ENCODE results near the gene CADM2. TPM values are rescaled to one million over a fixed set of nuclear protein-coding genes. Genes with fewer than 3 reads are reported as not detected.

CADM2 gene
- total RNA-seq, 1 experiment from 2014 or later: not detected

- no peaks in the 10 kb centered on the region for H3K9me3 ChIP-seq (ENCODE audit: low read length)
- no peaks in the 10 kb centered on the region for H3K79me2 ChIP-seq (ENCODE audit: low read length)
- no peak overlapping the region for H3K27ac ChIP-seq (ENCODE audit: low read length)
- H2AFZ ChIP-seq (ENCODE audit: low read length): no peak overlapping the region
- no peaks in the 10 kb centered on the region for H3K27me3 ChIP-seq (ENCODE audit: low read length)
- H3K9ac ChIP-seq (ENCODE audit: low read length): no peak overlapping the region
- no peak for DNase-seq
- H3K4me3 ChIP-seq (ENCODE audit: low read length): no peak overlapping the region
- H4K20me1 ChIP-seq (ENCODE audit: insufficient read depth, low read depth, low read length): no peaks in the 10 kb centered on the region
- H3K36me3 ChIP-seq (ENCODE audit: insufficient read depth, low read length): no peaks in the 10 kb centered on the region
- H3K9me2 ChIP-seq (replicated peaks; ENCODE audit: insufficient read depth, low read length): no peaks in the 10 kb centered on the region
- H3K4me1 ChIP-seq (ENCODE audit: low read length): no peaks in the 10 kb centered on the region
- H3K4me2 ChIP-seq (ENCODE audit: low read depth, low read length, poor library complexity, severe bottlenecking): no peak overlapping the region
Observed at GRCh38 chr3:85182975-85183752, 224.4 kb downstream of the CADM2 start.

GRCh38 chr3:85185495-85185894 is 226.7 kb downstream of the CADM2 start:
- no peaks in the 10 kb centered on the region for H3K9me3 ChIP-seq (ENCODE audit: low read length)
- no peak overlapping the region for H2AFZ ChIP-seq (ENCODE audit: low read length)
- H3K36me3 ChIP-seq (ENCODE audit: insufficient read depth, low read length): no peaks in the 10 kb centered on the region
- H3K9me2 ChIP-seq (replicated peaks; ENCODE audit: insufficient read depth, low read length): no peaks in the 10 kb centered on the region
- H3K4me3 ChIP-seq (ENCODE audit: low read length): no peak overlapping the region
- H3K4me1 ChIP-seq (ENCODE audit: low read length): no peaks in the 10 kb centered on the region
- no peaks in the 10 kb centered on the region for H3K79me2 ChIP-seq (ENCODE audit: low read length)
- no peaks in the 10 kb centered on the region for H4K20me1 ChIP-seq (ENCODE audit: insufficient read depth, low read depth, low read length)
- H3K4me2 ChIP-seq (ENCODE audit: low read depth, low read length, poor library complexity, severe bottlenecking): no peak overlapping the region
- DNase-seq: no peak
- H3K9ac ChIP-seq (ENCODE audit: low read length): no peak overlapping the region
- H3K27me3 ChIP-seq (ENCODE audit: low read length): no peaks in the 10 kb centered on the region
- no peak overlapping the region for H3K27ac ChIP-seq (ENCODE audit: low read length)

- Histone ChIP-seq H3K36me3 (ENCODE audit: insufficient read depth, low read length) (no peaks in the 10 kb centered on the region), H2AFZ (ENCODE audit: low read length) (no peak overlapping the region), H3K27ac (ENCODE audit: low read length) (no peak overlapping the region), H3K9me2 (replicated peaks; ENCODE audit: insufficient read depth, low read length) (no peaks in the 10 kb centered on the region), H3K9ac (ENCODE audit: low read length) (no peak overlapping the region), H3K79me2 (ENCODE audit: low read length) (no peaks in the 10 kb centered on the region), H3K4me1 (ENCODE audit: low read length) (no peaks in the 10 kb centered on the region), H3K9me3 (ENCODE audit: low read length) (no peaks in the 10 kb centered on the region), H4K20me1 (ENCODE audit: insufficient read depth, low read depth, low read length) (no peaks in the 10 kb centered on the region), H3K27me3 (ENCODE audit: low read length) (no peaks in the 10 kb centered on the region), H3K4me2 (ENCODE audit: low read depth, low read length, poor library complexity, severe bottlenecking) (no peak overlapping the region), H3K4me3 (ENCODE audit: low read length) (no peak overlapping the region)
- DNase-seq: no peak
Observed at GRCh38 chr3:85189731-85190130, 230.9 kb downstream of the CADM2 start.

- Histone ChIP-seq H3K9me2 (replicated peaks; ENCODE audit: insufficient read depth, low read length) (no peaks in the 10 kb centered on the region), H3K79me2 (ENCODE audit: low read length) (no peaks in the 10 kb centered on the region), H3K9me3 (ENCODE audit: low read length) (no peaks in the 10 kb centered on the region), H3K4me1 (ENCODE audit: low read length) (no peaks in the 10 kb centered on the region), H3K9ac (ENCODE audit: low read length) (no peak overlapping the region), H3K4me3 (ENCODE audit: low read length) (no peak overlapping the region), H3K36me3 (ENCODE audit: insufficient read depth, low read length) (no peaks in the 10 kb centered on the region), H3K27me3 (ENCODE audit: low read length) (no peaks in the 10 kb centered on the region), H3K27ac (ENCODE audit: low read length) (no peak overlapping the region), H2AFZ (ENCODE audit: low read length) (no peak overlapping the region), H3K4me2 (ENCODE audit: low read depth, low read length, poor library complexity, severe bottlenecking) (no peak overlapping the region), H4K20me1 (ENCODE audit: insufficient read depth, low read depth, low read length) (no peaks in the 10 kb centered on the region)
- DNase-seq: no peak
Observed at GRCh38 chr3:85193565-85193964, 234.8 kb downstream of the CADM2 start.

- Histone ChIP-seq H3K9me3 (ENCODE audit: low read length) (no peaks in the 10 kb centered on the region), H3K4me2 (ENCODE audit: low read depth, low read length, poor library complexity, severe bottlenecking) (no peak overlapping the region), H3K9me2 (replicated peaks; ENCODE audit: insufficient read depth, low read length) (no peaks in the 10 kb centered on the region), H3K9ac (ENCODE audit: low read length) (no peak overlapping the region), H3K4me1 (ENCODE audit: low read length) (no peaks in the 10 kb centered on the region), H2AFZ (ENCODE audit: low read length) (no peak overlapping the region), H3K27ac (ENCODE audit: low read length) (no peak overlapping the region), H4K20me1 (ENCODE audit: insufficient read depth, low read depth, low read length) (no peaks in the 10 kb centered on the region), H3K79me2 (ENCODE audit: low read length) (no peaks in the 10 kb centered on the region), H3K27me3 (ENCODE audit: low read length) (no peaks in the 10 kb centered on the region), H3K36me3 (ENCODE audit: insufficient read depth, low read length) (no peaks in the 10 kb centered on the region), H3K4me3 (ENCODE audit: low read length) (no peak overlapping the region)
- no peak for DNase-seq
Observed at GRCh38 chr3:85208650-85209049, 249.9 kb downstream of the CADM2 start.

GRCh38 chr3:85210540-85210939 is 251.8 kb downstream of the CADM2 start:
- H3K9me2 ChIP-seq (replicated peaks; ENCODE audit: insufficient read depth, low read length): no peaks in the 10 kb centered on the region
- no peaks in the 10 kb centered on the region for H3K4me1 ChIP-seq (ENCODE audit: low read length)
- H3K4me3 ChIP-seq (ENCODE audit: low read length): no peak overlapping the region
- H3K9me3 ChIP-seq (ENCODE audit: low read length): no peaks in the 10 kb centered on the region
- no peak overlapping the region for H3K9ac ChIP-seq (ENCODE audit: low read length)
- no peak overlapping the region for H2AFZ ChIP-seq (ENCODE audit: low read length)
- H3K36me3 ChIP-seq (ENCODE audit: insufficient read depth, low read length): no peaks in the 10 kb centered on the region
- H3K27me3 ChIP-seq (ENCODE audit: low read length): no peaks in the 10 kb centered on the region
- no peak overlapping the region for H3K4me2 ChIP-seq (ENCODE audit: low read depth, low read length, poor library complexity, severe bottlenecking)
- no peaks in the 10 kb centered on the region for H3K79me2 ChIP-seq (ENCODE audit: low read length)
- no peak overlapping the region for H3K27ac ChIP-seq (ENCODE audit: low read length)
- no peaks in the 10 kb centered on the region for H4K20me1 ChIP-seq (ENCODE audit: insufficient read depth, low read depth, low read length)
- DNase-seq: no peak

- Histone ChIP-seq H3K79me2 (ENCODE audit: low read length) (no peaks in the 10 kb centered on the region), H3K27ac (ENCODE audit: low read length) (no peak overlapping the region), H4K20me1 (ENCODE audit: insufficient read depth, low read depth, low read length) (no peaks in the 10 kb centered on the region), H3K4me1 (ENCODE audit: low read length) (no peaks in the 10 kb centered on the region), H3K4me3 (ENCODE audit: low read length) (no peak overlapping the region), H3K9ac (ENCODE audit: low read length) (no peak overlapping the region), H3K27me3 (ENCODE audit: low read length) (no peaks in the 10 kb centered on the region), H3K36me3 (ENCODE audit: insufficient read depth, low read length) (no peaks in the 10 kb centered on the region), H3K4me2 (ENCODE audit: low read depth, low read length, poor library complexity, severe bottlenecking) (no peak overlapping the region), H3K9me3 (ENCODE audit: low read length) (no peaks in the 10 kb centered on the region), H2AFZ (ENCODE audit: low read length) (no peak overlapping the region), H3K9me2 (replicated peaks; ENCODE audit: insufficient read depth, low read length) (no peaks in the 10 kb centered on the region)
- DNase-seq: no peak
Observed at GRCh38 chr3:85228966-85229365, 270.2 kb downstream of the CADM2 start.

GRCh38 chr3:85244091-85244490 is 285.3 kb downstream of the CADM2 start:
- Histone ChIP-seq H3K9ac (ENCODE audit: low read length) (no peak overlapping the region), H4K20me1 (ENCODE audit: insufficient read depth, low read depth, low read length) (no peaks in the 10 kb centered on the region), H3K27ac (ENCODE audit: low read length) (no peak overlapping the region), H3K9me2 (replicated peaks; ENCODE audit: insufficient read depth, low read length) (no peaks in the 10 kb centered on the region), H2AFZ (ENCODE audit: low read length) (no peak overlapping the region), H3K36me3 (ENCODE audit: insufficient read depth, low read length) (no peaks in the 10 kb centered on the region), H3K79me2 (ENCODE audit: low read length) (no peaks in the 10 kb centered on the region), H3K4me2 (ENCODE audit: low read depth, low read length, poor library complexity, severe bottlenecking) (no peak overlapping the region), H3K9me3 (ENCODE audit: low read length) (no peaks in the 10 kb centered on the region), H3K27me3 (ENCODE audit: low read length) (no peaks in the 10 kb centered on the region), H3K4me3 (ENCODE audit: low read length) (no peak overlapping the region), H3K4me1 (ENCODE audit: low read length) (no peaks in the 10 kb centered on the region)
- no peak for DNase-seq

Data from Karpas-422 (cell line).